ENCODE results near the gene BMP7. TPM values are rescaled to one million over a fixed set of nuclear protein-coding genes. Genes with fewer than 3 reads are reported as not detected.

Gene BMP7
- total and polyA plus RNA-seq, 8 donors: 0.12 to 2.5 (median 0.33) TPM; not detected in 1

DNA sequence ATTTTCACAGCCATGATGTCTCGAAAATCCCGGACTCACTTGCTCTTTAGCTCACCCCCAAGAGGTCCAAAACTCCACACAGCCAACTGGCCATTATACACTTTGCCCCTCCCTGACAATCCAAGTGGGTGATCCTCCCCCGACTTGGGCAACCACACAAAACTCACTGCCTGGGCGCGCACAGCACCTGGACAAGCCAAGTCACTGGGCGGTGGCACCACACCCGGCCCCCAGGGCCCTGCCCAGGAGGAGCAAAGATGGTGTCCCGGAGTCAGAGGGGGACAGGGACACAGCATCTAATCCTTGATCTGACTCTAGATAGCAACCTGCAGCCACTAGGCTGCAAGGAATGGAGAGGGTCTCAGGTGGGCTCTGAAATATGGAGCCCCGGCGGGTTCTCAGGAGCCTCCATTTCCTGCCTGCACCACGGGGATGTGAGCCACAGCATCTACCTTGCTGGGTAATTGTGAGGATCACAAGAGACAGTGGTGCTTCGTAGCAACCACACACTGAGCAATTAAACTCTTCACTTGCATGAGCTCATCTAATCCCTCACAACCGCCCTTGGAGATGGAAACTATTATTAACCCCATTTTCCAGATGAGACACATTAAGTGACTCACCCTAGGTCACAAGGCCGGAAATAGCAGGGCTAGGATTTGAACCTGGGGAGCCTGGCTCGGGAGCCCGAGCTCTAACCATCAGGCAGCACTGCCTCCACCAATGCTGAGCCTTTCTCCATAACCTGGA lies 66.6 kb downstream of the BMP7 start:
- TF ChIP-seq, protein P1, sequence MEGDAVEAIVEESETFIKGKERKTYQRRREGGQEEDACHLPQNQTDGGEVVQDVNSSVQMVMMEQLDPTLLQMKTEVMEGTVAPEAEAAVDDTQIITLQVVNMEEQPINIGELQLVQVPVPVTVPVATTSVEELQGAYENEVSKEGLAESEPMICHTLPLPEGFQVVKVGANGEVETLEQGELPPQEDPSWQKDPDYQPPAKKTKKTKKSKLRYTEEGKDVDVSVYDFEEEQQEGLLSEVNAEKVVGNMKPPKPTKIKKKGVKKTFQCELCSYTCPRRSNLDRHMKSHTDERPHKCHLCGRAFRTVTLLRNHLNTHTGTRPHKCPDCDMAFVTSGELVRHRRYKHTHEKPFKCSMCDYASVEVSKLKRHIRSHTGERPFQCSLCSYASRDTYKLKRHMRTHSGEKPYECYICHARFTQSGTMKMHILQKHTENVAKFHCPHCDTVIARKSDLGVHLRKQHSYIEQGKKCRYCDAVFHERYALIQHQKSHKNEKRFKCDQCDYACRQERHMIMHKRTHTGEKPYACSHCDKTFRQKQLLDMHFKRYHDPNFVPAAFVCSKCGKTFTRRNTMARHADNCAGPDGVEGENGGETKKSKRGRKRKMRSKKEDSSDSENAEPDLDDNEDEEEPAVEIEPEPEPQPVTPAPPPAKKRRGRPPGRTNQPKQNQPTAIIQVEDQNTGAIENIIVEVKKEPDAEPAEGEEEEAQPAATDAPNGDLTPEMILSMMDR (IDR thresholded peaks at IDR 0.05): no peak
- Histone ChIP-seq H3K4me1 (peaks cover 0 to 3% (median 0%) of the 10 kb centered on the region in 3 donors), H3K9me3 (no peaks in the 10 kb centered on the region), H3K27me3 (no peaks in the 10 kb centered on the region), H3K4me3 (no peak overlapping the region), H3K27ac (no peak overlapping the region), H3K36me3 (no peaks in the 10 kb centered on the region)
- WGBS, 2 donors: 89 to 92% methylated on average over 16 of the region's 16 CpGs
- no peak for FAIRE-seq
- DNase-seq: peak in 1 of 6 donors; percentile 50
- intact Hi-C loops (cut with DNase I): no loop called here
- ATAC-seq: no peak

DNA sequence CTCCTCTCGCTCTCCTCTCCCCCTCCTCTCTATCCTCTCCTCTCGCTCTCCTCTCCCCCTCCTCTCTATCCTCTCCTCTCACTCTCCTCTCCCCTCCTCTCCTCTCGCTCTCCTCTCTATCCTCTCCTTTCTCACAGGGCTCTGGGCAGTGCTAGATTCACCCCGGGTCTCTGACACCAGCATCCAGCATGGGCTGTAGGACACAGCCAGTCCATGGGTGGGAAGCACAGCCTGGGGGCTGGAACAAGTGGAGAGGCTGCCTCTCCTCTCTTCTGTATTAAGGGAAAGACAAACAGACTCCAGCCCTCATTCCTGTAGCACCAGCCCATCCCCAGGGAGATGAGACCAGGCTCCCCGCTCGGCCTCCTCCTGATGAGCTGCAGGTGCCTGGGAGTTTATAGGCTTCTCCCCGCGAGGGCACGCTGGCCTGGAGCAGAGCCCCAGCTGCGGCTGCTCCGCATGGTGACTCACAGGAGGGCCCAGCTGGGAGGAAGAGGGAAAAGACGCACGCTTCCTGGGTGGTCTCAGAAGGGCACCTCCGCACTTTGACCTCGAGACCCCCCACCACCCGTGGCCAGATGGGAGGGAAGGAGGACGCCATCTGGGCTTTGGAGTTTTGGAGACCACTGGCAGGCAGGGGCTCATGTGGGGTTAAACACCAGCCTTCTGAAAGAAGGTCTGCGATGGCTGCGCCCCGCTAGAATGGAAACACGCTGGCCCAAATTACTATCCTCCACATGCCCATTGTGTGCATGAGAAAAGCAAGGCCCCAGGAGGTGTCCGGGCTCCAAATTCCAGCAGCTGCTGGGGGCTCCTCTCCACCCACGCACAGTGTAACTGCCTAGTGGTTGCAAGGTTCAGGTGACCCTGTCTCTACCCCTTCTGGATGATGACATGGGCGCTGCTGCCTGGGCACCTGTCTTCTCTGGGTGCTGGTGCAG lies 68.0 kb downstream of the BMP7 start:
- FAIRE-seq (no peak), ATAC-seq (peak; percentile 7 to 47 (median 27)), DNase-seq (peak in 3 of 6 donors; percentile 29 to 59 (median 40))
- Histone ChIP-seq H3K4me1 (peaks cover 0 to 3% (median 0%) of the 10 kb centered on the region in 3 donors), H3K4me3 (peak overlapping the region in 1 of 4 donors; percentile 14), H3K27ac (peak overlapping the region in 1 of 4 donors; percentile 76), H3K9me3 (no peaks in the 10 kb centered on the region), H3K36me3 (no peaks in the 10 kb centered on the region), H3K27me3 (no peaks in the 10 kb centered on the region)
- 82 to 86% methylated on average over 24 of the region's 24 CpGs for WGBS, 2 donors
- intact Hi-C loops (cut with DNase I): no loop called here
- TF ChIP-seq, protein P1 (IDR thresholded peaks at IDR 0.05): no peak

DNA sequence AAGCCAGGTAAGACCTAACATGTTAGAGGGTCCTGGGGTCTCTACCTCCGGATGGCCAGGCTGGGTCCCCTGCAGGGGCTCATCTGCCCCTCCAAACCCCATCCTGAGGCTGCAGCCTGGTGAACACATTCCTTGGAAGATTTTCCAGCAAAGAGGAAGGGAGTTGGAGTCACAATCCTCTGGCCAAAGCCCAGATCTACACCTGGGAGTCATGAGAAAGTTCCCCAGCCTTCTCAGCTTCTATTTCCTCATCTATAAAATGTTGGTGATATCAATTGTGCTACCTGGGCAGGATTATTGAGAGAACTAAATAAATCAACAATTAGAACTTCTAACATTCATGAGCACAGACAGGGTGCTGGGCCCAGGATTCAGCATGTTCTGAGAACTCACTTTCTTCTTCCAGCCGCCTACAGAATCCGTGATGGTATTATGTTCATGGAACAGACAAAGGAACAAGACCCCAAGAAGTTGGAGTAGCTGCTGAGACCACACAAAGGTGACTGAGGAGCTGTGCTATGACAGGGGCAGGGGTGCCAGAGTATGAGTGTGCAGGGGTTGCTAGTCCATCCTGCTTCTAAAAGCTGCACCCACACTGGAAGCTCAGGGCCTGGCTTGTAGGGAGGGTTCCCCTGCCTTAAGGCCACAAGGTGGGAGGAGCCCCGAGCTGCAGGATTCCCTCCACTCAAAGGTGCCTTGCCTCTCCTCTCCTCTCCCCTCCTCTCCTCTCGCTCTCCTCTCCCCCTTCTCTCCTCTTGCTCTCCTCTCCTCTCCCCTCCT lies 68.9 kb downstream of the BMP7 start:
- 51 to 55% methylated on average over 5 of the region's 5 CpGs for WGBS, 2 donors
- peak; percentile 91 to 96 (median 93) for ATAC-seq

DNA sequence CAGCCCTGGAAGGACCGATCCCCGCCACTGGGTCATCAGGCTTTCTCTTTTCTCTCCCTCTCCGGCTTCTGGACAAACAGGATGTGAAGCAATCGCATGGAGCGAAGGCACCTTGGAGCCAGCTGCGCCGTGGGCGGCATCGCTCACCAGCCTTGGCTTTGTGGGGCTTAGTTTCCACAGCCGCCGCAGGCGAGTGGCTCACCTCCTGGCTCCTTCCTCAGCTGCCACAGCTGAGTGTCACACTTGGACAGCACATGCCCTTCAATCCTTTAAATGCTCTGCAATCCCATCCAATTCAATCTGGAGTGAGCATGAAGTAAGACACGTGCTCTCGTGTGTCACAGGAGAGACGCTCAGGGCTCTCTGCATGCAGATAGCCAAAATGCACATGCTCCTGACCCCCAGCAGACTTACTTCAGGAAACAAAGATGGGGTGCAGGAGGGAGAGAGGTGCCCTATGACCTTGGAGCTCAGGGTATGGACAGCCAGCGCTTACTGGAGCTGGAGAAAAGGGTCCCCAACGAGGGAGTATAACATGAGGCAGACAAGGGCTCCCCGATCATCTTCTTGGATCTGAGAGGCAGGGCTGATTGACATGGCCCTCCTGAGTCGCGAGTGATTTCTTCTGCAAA lies 70.9 kb downstream of the BMP7 start:
- TF ChIP-seq, protein P1 (IDR thresholded peaks at IDR 0.05): no peak

More for the DNA sequence above, 68.9 kb downstream of the BMP7 start:
- Histone ChIP-seq H3K36me3 (no peaks in the 10 kb centered on the region), H3K4me3 (peak overlapping the region in 1 of 4 donors; percentile 14), H3K27ac (peak overlapping the region; percentile 43 to 76 (median 60)), H3K27me3 (no peaks in the 10 kb centered on the region), H3K4me1 (peaks cover 0 to 3% (median 0%) of the 10 kb centered on the region in 3 donors), H3K9me3 (no peaks in the 10 kb centered on the region)
- no peak for FAIRE-seq
- intact Hi-C loops (cut with DNase I): no loop called here
- TF ChIP-seq, protein P1 (IDR thresholded peaks at IDR 0.05): no peak
- peak in 5 of 6 donors; percentile 36 to 74 (median 65) for DNase-seq

More for the DNA sequence above, 70.9 kb downstream of the BMP7 start:
- 79 to 85% methylated on average over 20 of the region's 20 CpGs for WGBS, 2 donors
- Histone ChIP-seq H3K4me1 (peaks cover 0 to 3% (median 0%) of the 10 kb centered on the region in 3 donors), H3K27ac (no peak overlapping the region), H3K36me3 (no peaks in the 10 kb centered on the region), H3K27me3 (no peaks in the 10 kb centered on the region), H3K4me3 (no peak overlapping the region), H3K9me3 (no peaks in the 10 kb centered on the region)
- no peak for FAIRE-seq
- ATAC-seq: no peak
- DNase-seq: peak in 1 of 6 donors; percentile 17
- intact Hi-C loops (cut with DNase I): no loop called here

Measured in pancreas (tissue), 10 donors.